ENCODE results near the gene EIF2D. TPM values are rescaled to one million over a fixed set of nuclear protein-coding genes. Genes with fewer than 3 reads are reported as not detected.

Gene EIF2D
- total and polyA plus RNA-seq, 2 of the 13 experiments (the other 11 are each of a cell fraction or from before 2014, with no cell fraction given) = 45.1 to 64.9 TPM

DNA sequence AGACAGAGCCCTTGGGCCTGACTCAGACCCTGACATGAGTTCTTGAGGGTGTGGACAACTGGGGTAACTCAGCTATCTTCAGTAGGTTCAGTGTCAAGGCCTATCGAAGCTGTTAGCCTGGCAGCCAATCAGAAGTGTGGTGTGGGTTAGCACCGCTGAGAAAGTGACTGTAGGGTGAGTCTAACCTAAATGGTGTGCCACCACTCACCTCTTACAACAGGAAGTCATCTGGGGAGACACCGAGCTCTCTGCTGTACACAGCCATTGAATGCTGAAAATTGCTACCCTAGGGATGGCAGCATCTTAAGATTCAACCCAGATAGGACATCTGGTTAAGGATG lies 60.3 kb downstream of the EIF2D start:
- Histone ChIP-seq H3K27ac (ENCODE audit: extremely low read length, insufficient read depth, low read length) (no peak overlapping the region), H4K20me1 (ENCODE audit: insufficient read depth, low read length) (peaks cover 5% of the 10 kb centered on the region; the same call in 1 of the 2 replicates), H3K4me3 (replicated peaks in 1 of 3; ENCODE audit: insufficient read depth in 1 of 3, low read depth in 2 of 3, low read length in 3 of 3) (no peak overlapping the region), H3K9ac (ENCODE audit: insufficient read depth, low read depth, low read length) (no peak overlapping the region), H3K79me2 (ENCODE audit: insufficient read depth, low read length) (no peaks in the 10 kb centered on the region), H3K9me3 (ENCODE audit: low read length) (no peaks in the 10 kb centered on the region), H3K4me1 (ENCODE audit: insufficient read depth, low read length) (peaks cover 21% of the 10 kb centered on the region), H3K4me2 (ENCODE audit: low read depth, low read length) (no peak overlapping the region), H2AFZ (ENCODE audit: low read length) (no peak overlapping the region), H3K27me3 (ENCODE audit: control insufficient read depth in 1 of 2, insufficient read depth in 2 of 2, low read length in 2 of 2) (peaks cover 0 to 1% of the 10 kb centered on the region in 2 experiments; a peak in 3 of 5 replicates), H3K36me3 (replicated peaks in 1 of 2; ENCODE audit: control insufficient read depth in 1 of 2, insufficient read depth in 2 of 2, low read length in 2 of 2) (no peaks in the 10 kb centered on the region)
- ChIA-PET POLR2A (no interaction called here), CTCF (ENCODE audit: low intra/inter-chr PET ratio, low total read pairs) (no interaction called here)
- FAIRE-seq (no peak), ATAC-seq (no peak), DNase-seq (ENCODE audit: low spot score) (no peak)
- BruUV-seq (replicated peaks) = no TSS peak
- in situ Hi-C loops (cut with HindIII; ENCODE audit: extremely low pct_ligation_motif_present, low pct_unique_long_range_greater_than_20kb) (no loop called here), intact Hi-C loops (cut with micrococcal nuclease; ENCODE audit: unreplicated experiment) (no loop called here)
- WGBS (ENCODE audit: low lambda C conversion rate) = 64% methylated on average over 1 of the region's 3 CpGs
- no peak for TF ChIP-seq ATF7-NPFF (CRISPR knock-in tag; IDR thresholded peaks at IDR 0.05; ENCODE audit: low read depth)
- TF ChIP-seq, protein P1, sequence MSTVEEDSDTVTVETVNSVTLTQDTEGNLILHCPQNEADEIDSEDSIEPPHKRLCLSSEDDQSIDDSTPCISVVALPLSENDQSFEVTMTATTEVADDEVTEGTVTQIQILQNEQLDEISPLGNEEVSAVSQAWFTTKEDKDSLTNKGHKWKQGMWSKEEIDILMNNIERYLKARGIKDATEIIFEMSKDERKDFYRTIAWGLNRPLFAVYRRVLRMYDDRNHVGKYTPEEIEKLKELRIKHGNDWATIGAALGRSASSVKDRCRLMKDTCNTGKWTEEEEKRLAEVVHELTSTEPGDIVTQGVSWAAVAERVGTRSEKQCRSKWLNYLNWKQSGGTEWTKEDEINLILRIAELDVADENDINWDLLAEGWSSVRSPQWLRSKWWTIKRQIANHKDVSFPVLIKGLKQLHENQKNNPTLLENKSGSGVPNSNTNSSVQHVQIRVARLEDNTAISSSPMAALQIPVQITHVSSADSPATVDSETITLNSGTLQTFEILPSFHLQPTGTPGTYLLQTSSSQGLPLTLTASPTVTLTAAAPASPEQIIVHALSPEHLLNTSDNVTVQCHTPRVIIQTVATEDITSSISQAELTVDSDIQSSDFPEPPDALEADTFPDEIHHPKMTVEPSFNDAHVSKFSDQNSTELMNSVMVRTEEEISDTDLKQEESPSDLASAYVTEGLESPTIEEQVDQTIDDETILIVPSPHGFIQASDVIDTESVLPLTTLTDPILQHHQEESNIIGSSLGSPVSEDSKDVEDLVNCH (CRISPR knock-in tag; IDR thresholded peaks at IDR 0.05) = no peak
- TF ChIP-seq, protein P2, sequence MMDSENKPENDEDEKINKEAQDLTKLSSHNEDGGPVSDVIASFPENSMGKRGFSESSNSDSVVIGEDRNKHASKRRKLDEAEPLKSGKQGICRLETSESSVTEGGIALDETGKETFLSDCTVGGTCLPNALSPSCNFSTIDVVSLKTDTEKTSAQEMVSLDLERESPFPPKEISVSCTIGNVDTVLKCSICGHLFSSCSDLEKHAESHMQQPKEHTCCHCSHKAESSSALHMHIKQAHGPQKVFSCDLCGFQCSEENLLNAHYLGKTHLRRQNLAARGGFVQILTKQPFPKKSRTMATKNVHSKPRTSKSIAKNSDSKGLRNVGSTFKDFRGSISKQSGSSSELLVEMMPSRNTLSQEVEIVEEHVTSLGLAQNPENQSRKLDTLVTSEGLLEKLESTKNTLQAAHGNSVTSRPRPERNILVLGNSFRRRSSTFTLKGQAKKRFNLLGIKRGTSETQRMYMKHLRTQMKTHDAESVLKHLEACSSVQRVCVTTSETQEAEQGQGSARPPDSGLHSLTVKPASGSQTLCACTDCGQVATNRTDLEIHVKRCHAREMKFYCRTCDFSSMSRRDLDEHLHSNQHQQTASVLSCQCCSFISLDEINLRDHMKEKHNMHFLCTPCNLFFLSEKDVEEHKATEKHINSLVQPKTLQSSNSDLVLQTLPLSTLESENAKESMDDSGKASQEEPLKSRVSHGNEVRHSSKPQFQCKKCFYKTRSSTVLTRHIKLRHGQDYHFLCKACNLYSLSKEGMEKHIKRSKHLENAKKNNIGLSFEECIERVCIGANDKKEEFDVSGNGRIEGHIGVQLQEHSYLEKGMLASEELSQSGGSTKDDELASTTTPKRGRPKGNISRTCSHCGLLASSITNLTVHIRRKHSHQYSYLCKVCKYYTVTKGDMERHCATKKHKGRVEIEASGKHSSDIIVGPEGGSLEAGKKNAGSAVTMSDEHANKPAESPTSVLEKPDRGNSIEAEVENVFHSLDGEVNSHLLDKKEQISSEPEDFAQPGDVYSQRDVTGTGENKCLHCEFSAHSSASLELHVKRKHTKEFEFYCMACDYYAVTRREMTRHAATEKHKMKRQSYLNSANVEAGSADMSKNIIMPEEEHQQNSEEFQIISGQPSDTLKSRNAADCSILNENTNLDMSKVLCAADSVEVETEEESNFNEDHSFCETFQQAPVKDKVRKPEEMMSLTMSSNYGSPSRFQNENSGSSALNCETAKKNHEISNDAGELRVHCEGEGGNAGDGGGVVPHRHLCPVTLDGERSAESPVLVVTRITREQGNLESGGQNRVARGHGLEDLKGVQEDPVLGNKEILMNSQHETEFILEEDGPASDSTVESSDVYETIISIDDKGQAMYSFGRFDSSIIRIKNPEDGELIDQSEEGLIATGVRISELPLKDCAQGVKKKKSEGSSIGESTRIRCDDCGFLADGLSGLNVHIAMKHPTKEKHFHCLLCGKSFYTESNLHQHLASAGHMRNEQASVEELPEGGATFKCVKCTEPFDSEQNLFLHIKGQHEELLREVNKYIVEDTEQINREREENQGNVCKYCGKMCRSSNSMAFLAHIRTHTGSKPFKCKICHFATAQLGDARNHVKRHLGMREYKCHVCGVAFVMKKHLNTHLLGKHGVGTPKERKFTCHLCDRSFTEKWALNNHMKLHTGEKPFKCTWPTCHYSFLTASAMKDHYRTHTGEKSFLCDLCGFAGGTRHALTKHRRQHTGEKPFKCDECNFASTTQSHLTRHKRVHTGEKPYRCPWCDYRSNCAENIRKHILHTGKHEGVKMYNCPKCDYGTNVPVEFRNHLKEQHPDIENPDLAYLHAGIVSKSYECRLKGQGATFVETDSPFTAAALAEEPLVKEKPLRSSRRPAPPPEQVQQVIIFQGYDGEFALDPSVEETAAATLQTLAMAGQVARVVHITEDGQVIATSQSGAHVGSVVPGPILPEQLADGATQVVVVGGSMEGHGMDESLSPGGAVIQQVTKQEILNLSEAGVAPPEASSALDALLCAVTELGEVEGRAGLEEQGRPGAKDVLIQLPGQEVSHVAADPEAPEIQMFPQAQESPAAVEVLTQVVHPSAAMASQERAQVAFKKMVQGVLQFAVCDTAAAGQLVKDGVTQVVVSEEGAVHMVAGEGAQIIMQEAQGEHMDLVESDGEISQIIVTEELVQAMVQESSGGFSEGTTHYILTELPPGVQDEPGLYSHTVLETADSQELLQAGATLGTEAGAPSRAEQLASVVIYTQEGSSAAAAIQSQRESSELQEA (CRISPR knock-in tag; IDR thresholded peaks at IDR 0.05; ENCODE audit: not compliant biosample characterization) = no peak
